K562 (cell line): Measurements from ENCODE around the gene CDC23. TPM values are rescaled to one million over a fixed set of nuclear protein-coding genes. Genes with fewer than 3 reads are reported as not detected.

Source experiments
- ATAC-seq: fragments of 200-7000 bp; cut with Tn5 transposase; 3 replicates; pipeline ENCODE4 v1.9.1; 2020; ENCODE audit warnings: moderate library complexity
- BruUV-seq: library from RNA; stranded (reverse); fragments of 400-500 nt; replicated peaks from 2 replicates; lab custom pipeline; 2021; lab: Mats Ljungman, UMichigan
- CTCF ChIA-PET: fragments of 300-600 bp; formaldehyde crosslinking; extraction: SDS; loops from one replicate; lab custom pipeline; 2021; ENCODE audit warnings: low intra/inter-chr PET ratio; lab: Yijun Ruan, JAX
- POLR2A ChIA-PET: fragments of 300-600, 350-650 bp; sonication (Branson Sonifier 250); formaldehyde crosslinking; extraction: SDS; loops from one replicate; lab custom pipeline; 2021; ENCODE audit warnings: antibody characterized with exemption, inconsistent platforms; lab: Yijun Ruan, JAX
- DNase-seq, 4 experiments: peaks; one replicate each; pipeline versions ENCODE4 v3.0.0 to v3.0.0-alpha.2; 2011 to 2018; ENCODE audit warnings: low spot score in 3 of 4, mixed read lengths in 3 of 4; ENCODE audit errors: extremely low read depth in 1 of 4
- FAIRE-seq: peaks from 2 replicates; lab custom pipeline; 2011; peaks lifted over from hg19 to GRCh38; lab: Jason Lieb, UNC
- H2AFZ ChIP-seq: 2 replicates; pipeline ENCODE4 v1.6.0; 2011; ENCODE audit warnings: low read depth, low read length, control low read depth, inconsistent platforms
- H3K27ac ChIP-seq: fragments of 200-600 bp; 3 replicates; pipeline ENCODE4 v1.8.0; 2011; ENCODE audit warnings: low read depth, mild to moderate bottlenecking, control low read depth, inconsistent platforms, low read length, moderate library complexity, mixed read lengths; ENCODE audit errors: extremely low read depth
- H3K27me3 ChIP-seq, 2 experiments: fragments of 300-600 bp in 1 of 2; 2 replicates in 1 of 2; 3 replicates in 1 of 2; pipeline versions ENCODE4 v1.6.0 to v1.8.0; 2011; ENCODE audit warnings: inconsistent platforms in 2 of 2, low read length in 2 of 2, mild to moderate bottlenecking in 1 of 2, mixed read lengths in 1 of 2, moderate library complexity in 1 of 2; ENCODE audit not compliant: control insufficient read depth in 2 of 2, insufficient read depth in 2 of 2
- H3K36me3 ChIP-seq: fragments of 300-600 bp; 3 replicates; pipeline ENCODE4 v1.8.0; 2011; ENCODE audit warnings: mild to moderate bottlenecking, low read length, inconsistent platforms; ENCODE audit not compliant: control insufficient read depth, insufficient read depth
- H3K4me1 ChIP-seq, 2 experiments: fragments of 200-600 bp in 1 of 2; replicated peaks in 1 of 2; 2 replicates in 1 of 2; 3 replicates in 1 of 2; pipeline versions ENCODE4 v1.5.1 to v1.8.0; 2011; ENCODE audit warnings: inconsistent platforms in 2 of 2, low read length in 2 of 2, mild to moderate bottlenecking in 1 of 2, mixed read lengths in 1 of 2, moderate library complexity in 1 of 2; ENCODE audit not compliant: control insufficient read depth in 2 of 2, insufficient read depth in 2 of 2
- H3K4me2 ChIP-seq: 2 replicates; pipeline ENCODE4 v1.6.1; 2011; ENCODE audit warnings: low read length, control low read depth, inconsistent platforms, mixed read lengths; ENCODE audit not compliant: insufficient read depth
- H3K4me3 ChIP-seq: fragments of 200-600 bp; sonication (generic), shearing (Covaris generic); 2 replicates; pipeline ENCODE4 v1.5.1; 2016; ENCODE audit warnings: control low read depth, inconsistent platforms
- H3K79me2 ChIP-seq: fragments of 200-600 bp; 3 replicates; pipeline ENCODE4 v1.8.0; 2011; ENCODE audit warnings: low read length, inconsistent platforms; ENCODE audit not compliant: control insufficient read depth, insufficient read depth
- H3K9ac ChIP-seq, 2 experiments: 2 replicates each; pipeline versions ENCODE4 v1.6.0 to v1.6.1; 2011; ENCODE audit warnings: low read depth in 2 of 2, low read length in 2 of 2, control low read depth in 1 of 2, inconsistent platforms in 1 of 2, mild to moderate bottlenecking in 1 of 2, mixed read lengths in 1 of 2; ENCODE audit not compliant: insufficient read depth in 1 of 2
- H3K9me1 ChIP-seq: one replicate; pipeline ENCODE4 v1.6.0; 2011; ENCODE audit warnings: inconsistent platforms, mild to moderate bottlenecking, low read length, moderate library complexity; ENCODE audit not compliant: control insufficient read depth, insufficient read depth
- H3K9me3 ChIP-seq: replicated peaks from 2 replicates; pipeline ENCODE4 v1.5.1; 2011; ENCODE audit warnings: low read depth, low read length, inconsistent platforms; ENCODE audit not compliant: control insufficient read depth, insufficient read depth
- H4K20me1 ChIP-seq: replicated peaks from 2 replicates; pipeline ENCODE4 v1.6.1; 2011; ENCODE audit warnings: low read length, inconsistent platforms, mixed read lengths; ENCODE audit not compliant: control insufficient read depth, insufficient read depth
- CBX2 ChIP-seq: fragments of 200-600 bp; sonication (generic); IDR thresholded peaks from one replicate; pipeline ENCODE4 v1.6.1; 2012; ENCODE audit warnings: mild to moderate bottlenecking, low read length, inconsistent platforms; ENCODE audit not compliant: insufficient read depth, poor library complexity, severe bottlenecking
- CC2D1A ChIP-seq: fragments of 450-650 bp; IDR thresholded peaks from 2 replicates; pipeline ENCODE4 v1.6.1; 2017; ENCODE audit warnings: mild to moderate bottlenecking
- DDX20 ChIP-seq: fragments of 450-650 bp; IDR thresholded peaks from 2 replicates; pipeline ENCODE4 v1.6.1; 2016; ENCODE audit warnings: missing genetic modification characterization, low read depth, mild to moderate bottlenecking, missing compliant biosample characterization, moderate library complexity
- ELK1 ChIP-seq: sonication (generic); formaldehyde crosslinking; IDR thresholded peaks from 2 replicates; pipeline ENCODE4 v1.8.1; 2022; ENCODE audit warnings: missing genetic modification reagents
- FOXP1 ChIP-seq: sonication (generic); formaldehyde crosslinking; IDR thresholded peaks from 2 replicates; pipeline ENCODE4 v1.8.0; 2022; ENCODE audit warnings: mild to moderate bottlenecking, missing genetic modification reagents
- HOMEZ ChIP-seq: fragments of 250-450 bp; sonication (Bioruptor Pico); IDR thresholded peaks from 2 replicates; pipeline ENCODE4 v1.4.0; 2020; ENCODE audit warnings: mild to moderate bottlenecking, moderate library complexity
- HOXB6 ChIP-seq: fragments of 250-450 bp; sonication (Bioruptor Pico); IDR thresholded peaks from 2 replicates; pipeline ENCODE4 v1.5.1; 2022; ENCODE audit warnings: mild to moderate bottlenecking, borderline replicate concordance
- JUN ChIP-seq, 2 experiments: sonication (generic) in 1 of 2; formaldehyde crosslinking in 1 of 2; IDR thresholded peaks; 2 replicates each; pipeline versions ENCODE4 v1.6.1 to v1.8.0; 2012 to 2022; ENCODE audit warnings: borderline replicate concordance in 2 of 2, mild to moderate bottlenecking in 2 of 2, improper control_type of control experiment in 1 of 2, low read depth in 1 of 2, low read length in 1 of 2, missing genetic modification reagents in 1 of 2
- NFXL1 ChIP-seq: fragments of 450-650 bp; formaldehyde crosslinking; IDR thresholded peaks from 2 replicates; pipeline ENCODE4 v1.4.0; 2021; ENCODE audit warnings: mild to moderate bottlenecking
- RBM15 ChIP-seq: fragments of 200-400 bp; formaldehyde crosslinking; IDR thresholded peaks from 2 replicates; pipeline ENCODE4 v1.6.1; 2018; ENCODE audit warnings: mild to moderate bottlenecking, low read length, moderate library complexity; ENCODE audit not compliant: insufficient read depth
- SAFB2 ChIP-seq: fragments of 200-400 bp; formaldehyde crosslinking; IDR thresholded peaks from 2 replicates; pipeline ENCODE4 v1.6.1; 2018; ENCODE audit warnings: borderline replicate concordance, low read length, low read depth, moderate library complexity; ENCODE audit not compliant: severe bottlenecking
- TAL1 ChIP-seq: fragments of 450-650 bp; IDR thresholded peaks from 2 replicates; pipeline ENCODE4 v1.6.1; 2016; ENCODE audit warnings: mild to moderate bottlenecking
- ZC3H8 ChIP-seq: fragments of 450-650 bp; IDR thresholded peaks from 2 replicates; pipeline ENCODE4 v1.6.1; 2017
- ZNF274 ChIP-seq: IDR thresholded peaks from 2 replicates; pipeline ENCODE4 v1.6.1; 2011; ENCODE audit warnings: low read depth, mild to moderate bottlenecking, low read length, moderate library complexity, borderline replicate concordance
- ZNF431 ChIP-seq: sonication (generic); formaldehyde crosslinking; IDR thresholded peaks from 2 replicates; pipeline ENCODE4 v1.8.0; 2022; ENCODE audit warnings: mild to moderate bottlenecking, missing genetic modification reagents
- ZNF518B ChIP-seq: fragments of 250-450 bp; sonication (Bioruptor Pico); IDR thresholded peaks from 2 replicates; pipeline ENCODE4 v1.5.0; 2021; ENCODE audit warnings: mild to moderate bottlenecking, moderate library complexity
- ZNF695 ChIP-seq: fragments of 450-650 bp; formaldehyde crosslinking; IDR thresholded peaks from 2 replicates; pipeline ENCODE4 v1.4.0; 2020; ENCODE audit warnings: mild to moderate bottlenecking, moderate library complexity
- ZNF77 ChIP-seq: fragments of 250-450 bp; sonication (Bioruptor Pico); IDR thresholded peaks from 2 replicates; pipeline ENCODE4 v1.5.0; 2020
- WGBS: fragments of 100-300 bp; shearing (Covaris generic); methylation state at CpG from one replicate; pipeline ENCODE4 v1.1.6; 2016; ENCODE audit warnings: low coverage, mixed read lengths; ENCODE audit not compliant: insufficient coverage; ENCODE audit errors: missing lambda C conversion rate; 5-methylcytosine and 5-hydroxymethylcytosine counted together
- in situ Hi-C: fragments of 300-500 bp; cut with MboI; formaldehyde crosslinking; loops from 4 replicates; pipeline ENCODE4 v1.15.0; 2018; ENCODE audit warnings: inconsistent platforms, mixed read lengths
- intact Hi-C: fragments of 100-400 bp; cut with micrococcal nuclease; formaldehyde crosslinking; loops from 2 replicates; pipeline ENCODE4 v1.14.2; 2022
- polyA plus RNA-seq, 8 experiments: library from polyadenylated mRNA; depleted of rRNA in 4 of 8; stranded (reverse) in 5 of 8; unstranded in 3 of 8; fragments of >200 nt; fragmentation: Nextera tagmentation in 2 of 8; fragmentation: Illumina TruSeq in 1 of 8; extraction: Ambion mirVana in 2 of 8; extraction: Trizol in 1 of 8; gene quantifications; 2 replicates each; pipeline versions ENCODE4 v1.2.1 to v1.2.3, GENCODE V29; 2011 to 2014; ENCODE audit warnings: inconsistent platforms in 1 of 8, missing spikeins in 1 of 8
- total RNA-seq, 7 experiments: library from RNA; depleted of rRNA in 6 of 7; stranded (reverse); fragments of >200 nt in 6 of 7; fragmentation: Illumina TruSeq in 2 of 7; extraction: Trizol in 2 of 7; gene quantifications; 2 replicates each; pipeline versions ENCODE4 v1.2.1 to v1.2.3, GENCODE V29; 2011 to 2021; ENCODE audit warnings: low replicate concordance in 1 of 7

CDC23 gene
- total and polyA plus RNA-seq, 9 of the 15 experiments (the other 6 are each of a cell fraction or from before 2014, with no cell fraction given), result 34.5 to 157 (median 65.5) TPM

GRCh38 chr5:138169124-138169523, 44.0 kb downstream of the CDC23 start:
- Histone ChIP-seq H4K20me1 (no peaks in the 10 kb centered on the region), H3K9me3 (no peaks in the 10 kb centered on the region), H3K9ac (no peak overlapping the region), H2AFZ (no peak overlapping the region), H3K36me3 (peaks cover 96% of the 10 kb centered on the region), H3K27me3 (no peaks in the 10 kb centered on the region), H3K79me2 (peaks cover 4% of the 10 kb centered on the region; the same call in 2 of the 3 replicates), H3K4me3 (no peak overlapping the region), H3K4me2 (no peak overlapping the region), H3K4me1 (no peaks in the 10 kb centered on the region), H3K9me1 (no peaks in the 10 kb centered on the region), H3K27ac (no peak overlapping the region)
- no peak for ATAC-seq
- POLR2A ChIA-PET, result interaction anchor here (1.1 to 4.4 kb wide), 3 partner anchors 9 to 169 kb away, joined by 4 to 34 read pairs (median 8); partner anchors contain the start of genes BRD8, FAM53C and KIF20A
- DNase-seq, result no peak
- no peak for FAIRE-seq
- CTCF ChIA-PET, result no interaction called here
- in situ Hi-C loops, result no loop called here
- intact Hi-C loops, result no loop called here
- BruUV-seq, result no TSS peak
- WGBS, result 75% methylated on average over 5 of the region's 5 CpGs
- TF ChIP-seq ZNF77, result no peak
- TF ChIP-seq TAL1, result no peak
- no peak for TF ChIP-seq ZNF695
- no peak for TF ChIP-seq JUN (IDR thresholded peaks at IDR 0.05; ENCODE audit: borderline replicate concordance, low read depth, low read length)
- TF ChIP-seq JUN (CRISPR knock-in tag; IDR thresholded peaks at IDR 0.05; ENCODE audit: borderline replicate concordance), result no peak
- TF ChIP-seq HOXB6 (CRISPR knock-in tag), result no peak
- no peak for TF ChIP-seq DDX20 (tag)
- TF ChIP-seq FOXP1, result no peak
- no peak for TF ChIP-seq HOMEZ (CRISPR knock-in tag)
- TF ChIP-seq NFXL1 (CRISPR knock-in tag), result no peak
- no peak for TF ChIP-seq CC2D1A
- TF ChIP-seq SAFB2, result no peak
- no peak for TF ChIP-seq ELK1 (CRISPR knock-in tag)
- no peak for TF ChIP-seq ZNF274
- TF ChIP-seq ZNF431, result no peak
- TF ChIP-seq RBM15, result no peak
- no peak for TF ChIP-seq ZC3H8
- no peak for TF ChIP-seq CBX2
- no peak for TF ChIP-seq ZNF518B (CRISPR knock-in tag)
